Activated naive CD8-positive, alpha-beta T cell treated with anti-CD3 and anti-CD28 coated beads for 36 hours (primary cell): ENCODE results near the gene ALDH3B1. TPM values are rescaled to one million over a fixed set of nuclear protein-coding genes. Genes with fewer than 3 reads are reported as not detected.

ENCODE experiments used
- DNase-seq: peaks from one replicate; pipeline ENCODE4 v3.0.0; 2021
- H3K27ac Mint-ChIP-seq: one replicate; pipeline ENCODE4 v1.8.0; 2022; ENCODE audit warnings: mild to moderate bottlenecking, moderate library complexity, mixed read lengths
- H3K27me3 Mint-ChIP-seq: one replicate; pipeline ENCODE4 v1.8.0; 2022; ENCODE audit warnings: mild to moderate bottlenecking, mixed read lengths
- H3K36me3 Mint-ChIP-seq: one replicate; pipeline ENCODE4 v1.8.0; 2021; ENCODE audit warnings: mild to moderate bottlenecking, mixed read lengths
- H3K4me1 Mint-ChIP-seq: one replicate; pipeline ENCODE4 v1.8.0; 2021; ENCODE audit warnings: mixed read lengths
- H3K4me3 Mint-ChIP-seq: one replicate; pipeline ENCODE4 v1.8.0; 2022; ENCODE audit warnings: mild to moderate bottlenecking, moderate library complexity, mixed read lengths
- H3K9me3 Mint-ChIP-seq: one replicate; pipeline ENCODE4 v1.8.0; 2022; ENCODE audit warnings: mixed read lengths
- total RNA-seq, 2 experiments: library from RNA; stranded (reverse); gene quantifications; one replicate each; pipeline ENCODE4 v1.2.3, GENCODE V29; 2021

The ALDH3B1 gene
- total RNA-seq, 2 experiments from 2014 or later: not detected

GRCh38 chr11:68006606-68007166 lies 3.4 kb upstream of the ALDH3B1 start:
- Mint-ChIP-seq H3K27ac (no peak overlapping the region), H3K36me3 (no peaks in the 10 kb centered on the region), H3K4me1 (peaks cover 20% of the 10 kb centered on the region), H3K9me3 (no peaks in the 10 kb centered on the region), H3K4me3 (no peak overlapping the region), H3K27me3 (no peaks in the 10 kb centered on the region)
- no peak for DNase-seq

GRCh38 chr11:68007498-68008380 lies 2.4 kb upstream of the ALDH3B1 start:
- H3K27me3 Mint-ChIP-seq: no peaks in the 10 kb centered on the region
- no peaks in the 10 kb centered on the region for H3K36me3 Mint-ChIP-seq
- H3K4me1 Mint-ChIP-seq: peaks cover 20% of the 10 kb centered on the region
- no peak overlapping the region for H3K27ac Mint-ChIP-seq
- DNase-seq: no peak
- no peak overlapping the region for H3K4me3 Mint-ChIP-seq
- H3K9me3 Mint-ChIP-seq: no peaks in the 10 kb centered on the region

GRCh38 chr11:68008381-68009337 lies 1.5 kb upstream of the ALDH3B1 start:
- H3K4me3 Mint-ChIP-seq: no peak overlapping the region
- H3K27me3 Mint-ChIP-seq: no peaks in the 10 kb centered on the region
- H3K27ac Mint-ChIP-seq: no peak overlapping the region
- H3K9me3 Mint-ChIP-seq: no peaks in the 10 kb centered on the region
- peaks cover 17% of the 10 kb centered on the region for H3K4me1 Mint-ChIP-seq
- no peak for DNase-seq
- no peaks in the 10 kb centered on the region for H3K36me3 Mint-ChIP-seq

- Mint-ChIP-seq H3K27ac (no peak overlapping the region), H3K4me3 (no peak overlapping the region), H3K27me3 (no peaks in the 10 kb centered on the region), H3K4me1 (peaks cover 17% of the 10 kb centered on the region), H3K9me3 (no peaks in the 10 kb centered on the region), H3K36me3 (no peaks in the 10 kb centered on the region)
- no peak for DNase-seq
Observed at GRCh38 chr11:68009391-68010089, 587 bp upstream of the ALDH3B1 start.

GRCh38 chr11:68011051-68011943 lies 1.2 kb downstream of the ALDH3B1 start:
- H3K27ac Mint-ChIP-seq: no peak overlapping the region
- DNase-seq: no peak
- peaks cover 13% of the 10 kb centered on the region for H3K4me1 Mint-ChIP-seq
- H3K27me3 Mint-ChIP-seq: no peaks in the 10 kb centered on the region
- H3K9me3 Mint-ChIP-seq: no peaks in the 10 kb centered on the region
- H3K36me3 Mint-ChIP-seq: no peaks in the 10 kb centered on the region
- no peak overlapping the region for H3K4me3 Mint-ChIP-seq

- no peaks in the 10 kb centered on the region for H3K9me3 Mint-ChIP-seq
- no peak overlapping the region for H3K27ac Mint-ChIP-seq
Observed at GRCh38 chr11:68012044-68012842, 2.1 kb downstream of the ALDH3B1 start.

GRCh38 chr11:68012843-68013610 lies 2.9 kb downstream of the ALDH3B1 start:
- Mint-ChIP-seq H3K27me3 (no peaks in the 10 kb centered on the region), H3K9me3 (no peaks in the 10 kb centered on the region), H3K4me3 (no peak overlapping the region), H3K27ac (no peak overlapping the region), H3K4me1 (peaks cover 13% of the 10 kb centered on the region), H3K36me3 (no peaks in the 10 kb centered on the region)
- no peak for DNase-seq

More at GRCh38 chr11:68012044-68012842, 2.1 kb downstream of the ALDH3B1 start:
- no peaks in the 10 kb centered on the region for H3K36me3 Mint-ChIP-seq
- H3K4me1 Mint-ChIP-seq: peaks cover 13% of the 10 kb centered on the region
- no peak for DNase-seq
- H3K4me3 Mint-ChIP-seq: no peak overlapping the region
- no peaks in the 10 kb centered on the region for H3K27me3 Mint-ChIP-seq

GRCh38 chr11:68013611-68014156 lies 3.6 kb downstream of the ALDH3B1 start:
- DNase-seq: no peak
- H3K9me3 Mint-ChIP-seq: no peaks in the 10 kb centered on the region
- peaks cover 13% of the 10 kb centered on the region for H3K4me1 Mint-ChIP-seq
- H3K27ac Mint-ChIP-seq: no peak overlapping the region
- H3K27me3 Mint-ChIP-seq: no peaks in the 10 kb centered on the region
- H3K4me3 Mint-ChIP-seq: no peak overlapping the region
- no peaks in the 10 kb centered on the region for H3K36me3 Mint-ChIP-seq

- Mint-ChIP-seq H3K36me3 (no peaks in the 10 kb centered on the region), H3K4me1 (peaks cover 6% of the 10 kb centered on the region), H3K27me3 (no peaks in the 10 kb centered on the region), H3K4me3 (no peak overlapping the region), H3K27ac (no peak overlapping the region), H3K9me3 (no peaks in the 10 kb centered on the region)
- no peak for DNase-seq
Observed at GRCh38 chr11:68014157-68014946, 4.2 kb downstream of the ALDH3B1 start.

- Mint-ChIP-seq H3K36me3 (no peaks in the 10 kb centered on the region), H3K4me3 (no peak overlapping the region), H3K27ac (no peak overlapping the region), H3K4me1 (peaks cover under 1% of the 10 kb centered on the region), H3K9me3 (no peaks in the 10 kb centered on the region), H3K27me3 (no peaks in the 10 kb centered on the region)
- no peak for DNase-seq
Observed at GRCh38 chr11:68014947-68015447, 4.9 kb downstream of the ALDH3B1 start.

GRCh38 chr11:68015467-68015866 lies 5.3 kb downstream of the ALDH3B1 start:
- DNase-seq: no peak
- Mint-ChIP-seq H3K9me3 (no peaks in the 10 kb centered on the region), H3K4me3 (no peak overlapping the region), H3K36me3 (no peaks in the 10 kb centered on the region), H3K27me3 (no peaks in the 10 kb centered on the region), H3K27ac (no peak overlapping the region), H3K4me1 (no peaks in the 10 kb centered on the region)
